ENCODE data around the gene NKX2-1. TPM values are rescaled to one million over a fixed set of nuclear protein-coding genes. Genes with fewer than 3 reads are reported as not detected.

Gene NKX2-1
- total and polyA plus RNA-seq, 2 experiments from 2014 or later: not detected

GRCh38 chr14:36522347-36522971, 2.4 kb upstream of the NKX2-1 start:
- no peaks in the 10 kb centered on the region for H3K9me2 ChIP-seq (ENCODE audit: insufficient read depth)
- 4 to 6% methylated on average over 34 to 36 of the region's 36 CpGs for WGBS, 2 experiments (ENCODE audit: low coverage in 1 of 2, low lambda C conversion rate in 2 of 2, missing lambda C conversion rate in 2 of 2)
- H3K4me2 ChIP-seq (ENCODE audit: unreplicated experiment): no peak overlapping the region
- H3K36me3 ChIP-seq (ENCODE audit: low read depth): no peaks in the 10 kb centered on the region
- no peaks in the 10 kb centered on the region for H3K4me1 ChIP-seq (ENCODE audit: insufficient read depth)
- no peak for DNase-seq
- H3K4me3 ChIP-seq: no peak overlapping the region
- no peak overlapping the region for H3K9ac ChIP-seq
- H3K27ac ChIP-seq: no peak overlapping the region
- TF ChIP-seq EZH2phosphoT487 (IDR thresholded peaks at IDR 0.05; ENCODE audit: insufficient read depth, low read depth): no peak
- TF ChIP-seq EZH2 (IDR thresholded peaks at IDR 0.05; ENCODE audit: insufficient read depth, poor library complexity, severe bottlenecking): no peak
- H3F3A ChIP-seq (ENCODE audit: insufficient read depth): no peaks in the 10 kb centered on the region
- H3K9me3 ChIP-seq (ENCODE audit: low read depth): no peaks in the 10 kb centered on the region
- H3K79me2 ChIP-seq (ENCODE audit: insufficient read depth): no peaks in the 10 kb centered on the region
- H4K20me1 ChIP-seq (ENCODE audit: insufficient read depth): no peaks in the 10 kb centered on the region
- H3K27me3 ChIP-seq (replicated peaks; ENCODE audit: insufficient read depth): peaks cover 91% of the 10 kb centered on the region
- no peak overlapping the region for H2AFZ ChIP-seq
- in situ Hi-C loops (cut with MboI): no loop called here

- no peak overlapping the region for H2AFZ ChIP-seq
- H3F3A ChIP-seq (ENCODE audit: insufficient read depth): no peaks in the 10 kb centered on the region
- H4K20me1 ChIP-seq (ENCODE audit: insufficient read depth): no peaks in the 10 kb centered on the region
- TF ChIP-seq EZH2phosphoT487 (IDR thresholded peaks at IDR 0.05; ENCODE audit: insufficient read depth, low read depth): 0 out of 2 replicates have a peak, but pooled peaks have one; percentile 31
- TF ChIP-seq EZH2 (IDR thresholded peaks at IDR 0.05; ENCODE audit: insufficient read depth, poor library complexity, severe bottlenecking): no peak
- no peaks in the 10 kb centered on the region for H3K79me2 ChIP-seq (ENCODE audit: insufficient read depth)
- no peak overlapping the region for H3K4me2 ChIP-seq (ENCODE audit: unreplicated experiment)
- H3K9ac ChIP-seq: no peak overlapping the region
- no peak overlapping the region for H3K27ac ChIP-seq
- peaks cover 88% of the 10 kb centered on the region for H3K27me3 ChIP-seq (replicated peaks; ENCODE audit: insufficient read depth)
- H3K9me2 ChIP-seq (ENCODE audit: insufficient read depth): no peaks in the 10 kb centered on the region
- no peaks in the 10 kb centered on the region for H3K36me3 ChIP-seq (ENCODE audit: low read depth)
- in situ Hi-C loops (cut with MboI): no loop called here
- no peaks in the 10 kb centered on the region for H3K4me1 ChIP-seq (ENCODE audit: insufficient read depth)
- no peak for DNase-seq
- no peaks in the 10 kb centered on the region for H3K9me3 ChIP-seq (ENCODE audit: low read depth)
- no peak overlapping the region for H3K4me3 ChIP-seq
- 4% methylated on average over 35 of the region's 35 CpGs for WGBS, 2 experiments (ENCODE audit: low coverage in 1 of 2, low lambda C conversion rate in 2 of 2, missing lambda C conversion rate in 2 of 2)
Observed at GRCh38 chr14:36521598-36522345, 1.7 kb upstream of the NKX2-1 start.

DNA sequence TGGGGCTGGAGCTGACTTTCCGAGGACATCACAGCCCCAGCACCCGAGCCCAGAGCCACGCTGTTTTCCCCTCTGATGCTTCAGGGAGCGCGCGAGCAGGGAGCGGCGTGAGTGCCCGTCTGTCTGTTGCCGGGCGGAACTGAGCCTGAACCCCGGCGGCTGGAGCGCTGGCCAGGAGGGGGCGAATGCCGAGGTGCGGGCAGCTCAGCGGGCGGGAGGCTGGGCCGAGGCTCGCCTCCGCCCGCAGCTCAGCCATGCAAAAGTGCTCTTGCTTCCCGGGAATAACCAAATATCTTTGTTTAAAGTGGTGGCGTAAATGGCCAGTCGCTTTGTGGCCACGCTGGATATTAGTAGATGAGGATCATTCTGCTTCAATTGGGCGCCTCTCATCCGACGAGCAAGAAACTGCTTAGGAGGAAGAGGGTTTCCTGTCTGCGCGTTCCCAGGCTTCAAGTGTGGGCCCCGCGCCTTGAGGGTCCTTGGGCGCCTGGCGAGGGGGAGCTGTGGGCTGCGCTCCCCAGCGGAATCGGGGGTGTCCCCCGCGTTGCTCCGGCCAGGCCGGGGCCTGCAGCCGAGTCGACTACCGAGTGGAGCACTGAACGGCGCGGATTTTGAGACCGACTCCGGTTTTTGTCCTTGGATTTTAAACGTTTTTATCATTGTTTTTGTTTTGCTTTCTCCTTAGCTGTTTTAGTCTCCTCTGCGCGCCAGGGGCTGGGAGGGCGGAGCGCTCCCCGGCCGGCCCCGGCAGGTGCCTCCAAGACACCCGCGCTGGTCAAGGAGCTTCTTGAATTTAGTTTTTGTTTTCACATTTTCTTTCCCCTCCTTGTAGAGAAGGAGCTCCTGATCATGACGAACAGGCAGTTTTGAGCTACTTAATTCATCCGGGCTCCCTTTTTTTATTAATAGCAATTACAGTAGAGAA, 831 bp upstream of the NKX2-1 start:
- TF ChIP-seq EZH2 (IDR thresholded peaks at IDR 0.05; ENCODE audit: insufficient read depth, poor library complexity, severe bottlenecking) (peak; percentile 98), EZH2phosphoT487 (IDR thresholded peaks at IDR 0.05; ENCODE audit: insufficient read depth, low read depth) (peak; percentile 33; the same call in 1 of the 2 replicates)
- peak; percentile 58 for DNase-seq
- in situ Hi-C loops (cut with MboI): no loop called here
- 0 out of 2 replicates have a peak overlapping the region, but pooled peaks have one; percentile 13 for H3K4me3 ChIP-seq
- H2AFZ ChIP-seq: peak overlapping the region; percentile 36; the same call in 1 of the 2 replicates
- no peaks in the 10 kb centered on the region for H3K4me1 ChIP-seq (ENCODE audit: insufficient read depth)
- no peak overlapping the region for H3K9ac ChIP-seq
- peaks cover 88% of the 10 kb centered on the region for H3K27me3 ChIP-seq (replicated peaks; ENCODE audit: insufficient read depth)
- H3K9me3 ChIP-seq (ENCODE audit: low read depth): no peaks in the 10 kb centered on the region
- WGBS, 2 experiments (ENCODE audit: low coverage in 1 of 2, low lambda C conversion rate in 2 of 2, missing lambda C conversion rate in 2 of 2): 1 to 2% methylated on average over 50 to 63 of the region's 63 CpGs
- peak overlapping the region; percentile 53 for H3K4me2 ChIP-seq (ENCODE audit: unreplicated experiment)
- H4K20me1 ChIP-seq (ENCODE audit: insufficient read depth): no peaks in the 10 kb centered on the region
- no peaks in the 10 kb centered on the region for H3F3A ChIP-seq (ENCODE audit: insufficient read depth)
- no peak overlapping the region for H3K27ac ChIP-seq
- H3K36me3 ChIP-seq (ENCODE audit: low read depth): no peaks in the 10 kb centered on the region
- no peaks in the 10 kb centered on the region for H3K9me2 ChIP-seq (ENCODE audit: insufficient read depth)
- H3K79me2 ChIP-seq (ENCODE audit: insufficient read depth): no peaks in the 10 kb centered on the region
